ENCODE results near the gene SIGLEC11.
A peak's percentile ranks its signal among the peaks of the same experiment; 100 is the strongest.
"Not testable (repeated sequence)": the region's sequence is repeated elsewhere in the genome, so short reads cannot be mapped to it uniquely, and the experiment has no call there.

SIGLEC11 gene

DNA sequence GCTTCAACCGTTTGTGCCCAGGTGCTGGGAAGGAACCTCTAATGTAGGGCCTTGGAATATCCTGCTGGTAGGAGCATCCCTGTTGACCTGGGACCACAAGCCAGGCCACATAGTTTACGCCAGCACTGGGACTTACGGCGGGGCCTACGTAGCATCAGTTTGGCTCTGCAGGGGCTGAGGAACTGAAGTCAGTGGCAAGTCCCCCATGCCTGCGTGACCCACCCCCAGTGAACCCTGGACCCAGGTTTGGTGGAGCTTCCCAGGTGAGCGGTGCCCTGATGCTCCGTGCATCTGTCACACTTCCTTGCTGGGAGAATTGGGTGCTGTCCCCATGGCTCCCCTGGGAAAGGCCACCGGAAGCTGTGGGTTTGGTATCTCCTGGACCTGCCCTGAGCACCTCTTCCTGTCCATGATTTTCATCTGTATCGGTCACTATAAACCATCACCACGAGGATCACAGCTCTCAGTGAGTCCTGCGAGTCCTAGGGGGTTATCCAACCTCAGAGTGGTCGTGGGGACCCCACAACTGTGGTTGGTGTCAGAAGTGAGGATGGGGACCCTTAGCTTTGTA lies 9.9 kb downstream of the SIGLEC11 start:
- Mint-ChIP-seq H3K27me3 (peaks cover 8% of the 10 kb centered on the region), H3K9me3 (no peaks in the 10 kb centered on the region), H3K4me3 (no peak overlapping the region), H3K4me1 (peaks cover 1% of the 10 kb centered on the region), H3K36me3 (ENCODE audit: low read depth) (no peaks in the 10 kb centered on the region), H3K27ac (no peak overlapping the region)
- no peak for DNase-seq
- ATAC-seq = no peak

DNA sequence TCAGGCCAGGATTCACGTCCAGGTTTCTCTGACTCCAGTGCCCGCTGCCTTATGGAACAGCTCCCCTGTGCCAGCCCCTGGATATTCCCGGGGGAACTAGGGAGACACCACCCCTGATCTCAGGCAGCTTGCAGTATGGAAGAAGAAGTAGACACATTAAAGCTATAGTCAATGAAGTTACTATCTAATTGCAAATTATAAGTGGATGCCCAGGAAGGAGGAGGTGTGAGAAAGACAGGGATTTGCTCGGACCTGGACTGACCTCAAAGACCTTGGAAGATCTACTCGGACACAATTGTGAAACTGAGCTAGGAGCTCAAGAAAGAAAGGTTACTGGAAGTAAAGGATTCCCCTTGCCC lies 10.4 kb downstream of the SIGLEC11 start:
- H3K27ac Mint-ChIP-seq = no peak overlapping the region
- H3K4me1 Mint-ChIP-seq = peaks cover 1% of the 10 kb centered on the region
- peaks cover 8% of the 10 kb centered on the region for H3K27me3 Mint-ChIP-seq
- DNase-seq = no peak
- no peak for ATAC-seq
- no peaks in the 10 kb centered on the region for H3K9me3 Mint-ChIP-seq
- no peak overlapping the region for H3K4me3 Mint-ChIP-seq
- no peaks in the 10 kb centered on the region for H3K36me3 Mint-ChIP-seq (ENCODE audit: low read depth)

DNA sequence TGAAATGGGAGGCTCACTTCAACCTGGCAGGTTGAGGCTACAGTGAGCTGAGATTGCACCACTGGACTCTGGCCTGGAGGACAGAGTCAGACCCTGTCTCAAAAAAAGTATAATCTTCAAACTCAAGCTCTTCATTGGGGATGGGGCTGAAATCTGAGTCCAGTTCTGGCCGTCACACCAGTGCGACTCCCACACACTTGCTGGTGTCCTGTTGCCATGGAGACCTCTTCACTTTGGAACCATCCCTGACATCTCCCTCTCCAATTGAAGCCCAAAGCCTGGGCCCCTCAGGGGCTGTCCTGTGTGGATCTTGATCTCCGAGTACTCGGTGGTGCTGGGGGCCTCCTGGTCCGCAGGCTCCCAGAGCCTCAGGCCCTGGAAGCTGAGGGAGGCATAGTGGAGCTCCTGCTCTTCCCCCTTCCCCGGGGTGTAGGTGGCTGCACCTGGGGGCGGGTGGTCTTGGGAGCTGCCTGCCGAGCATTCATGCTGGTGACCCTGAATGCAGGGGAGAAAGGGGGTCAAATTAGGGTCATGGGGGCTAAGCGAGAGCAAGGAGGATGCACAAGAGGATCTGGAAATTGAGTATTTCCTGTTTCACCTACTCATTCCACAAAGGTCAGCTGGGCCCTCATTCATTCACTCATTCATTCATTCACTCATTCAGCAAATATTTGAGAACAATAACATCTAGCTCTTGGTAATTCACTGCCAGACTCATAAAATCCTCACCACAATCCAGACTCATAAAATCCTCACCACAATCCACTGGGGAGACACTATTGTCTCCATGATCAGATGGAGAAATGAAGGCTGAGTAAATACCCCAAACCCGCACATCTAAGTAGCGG lies 11.0 kb downstream of the SIGLEC11 start:
- no peak for ATAC-seq
- no peak overlapping the region for H3K27ac Mint-ChIP-seq
- H3K36me3 Mint-ChIP-seq (ENCODE audit: low read depth) = no peaks in the 10 kb centered on the region
- no peak overlapping the region for H3K4me3 Mint-ChIP-seq
- peaks cover 8% of the 10 kb centered on the region for H3K27me3 Mint-ChIP-seq
- peaks cover 1% of the 10 kb centered on the region for H3K4me1 Mint-ChIP-seq
- no peaks in the 10 kb centered on the region for H3K9me3 Mint-ChIP-seq
- DNase-seq = no peak

DNA sequence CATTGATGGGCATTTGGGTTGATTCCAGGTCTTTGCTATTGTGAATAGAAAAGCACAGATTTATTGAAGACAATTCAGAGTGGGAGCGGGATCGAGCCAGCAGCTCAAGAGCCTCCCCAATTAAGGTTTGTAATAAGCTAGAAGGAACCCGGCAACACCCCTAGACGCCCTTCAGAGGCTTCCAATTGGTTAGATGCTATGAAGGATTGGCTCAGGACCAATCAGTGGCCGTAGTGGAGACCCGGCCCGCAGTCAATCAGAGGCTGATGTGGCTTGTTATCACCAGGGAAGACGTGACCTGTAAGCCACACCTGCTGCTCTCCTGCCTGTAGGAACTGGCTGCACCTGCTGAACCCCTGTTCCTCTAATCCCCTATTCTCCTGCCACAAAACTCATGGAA lies 14.6 kb downstream of the SIGLEC11 start:
- Mint-ChIP-seq H3K27ac (no peak overlapping the region), H3K4me1 (peaks cover 8% of the 10 kb centered on the region), H3K36me3 (ENCODE audit: low read depth) (no peaks in the 10 kb centered on the region), H3K27me3 (peaks cover 18% of the 10 kb centered on the region), H3K4me3 (no peak overlapping the region), H3K9me3 (no peaks in the 10 kb centered on the region)
- ATAC-seq (no peak), DNase-seq (no peak)

DNA sequence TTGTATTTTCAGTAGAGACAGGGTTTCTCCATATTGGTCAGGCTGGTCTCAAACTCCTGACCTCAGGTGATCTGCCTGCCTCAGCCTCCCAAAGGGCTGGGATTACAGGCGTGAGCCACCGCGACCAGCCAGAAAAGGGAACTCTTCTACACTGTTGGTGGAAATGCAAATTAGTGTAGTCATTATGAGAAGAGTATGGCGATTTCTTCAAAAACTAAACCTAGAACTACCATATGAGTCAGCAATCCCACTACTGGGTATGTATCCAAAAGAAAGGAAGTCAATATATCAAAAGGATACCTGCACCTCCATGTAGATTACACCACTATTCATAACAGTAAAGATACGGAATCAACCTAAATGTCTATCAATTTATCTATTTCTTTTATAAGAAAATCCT lies 16.4 kb downstream of the SIGLEC11 start:
- H3K4me3 Mint-ChIP-seq; H3K36me3 Mint-ChIP-seq (ENCODE audit: low read depth); H3K27ac Mint-ChIP-seq; H3K9me3 Mint-ChIP-seq; DNase-seq; H3K4me1 Mint-ChIP-seq: not testable (repeated sequence)
- peak; percentile 78 for ATAC-seq
- H3K27me3 Mint-ChIP-seq = peaks cover 18% of the 10 kb centered on the region

DNA sequence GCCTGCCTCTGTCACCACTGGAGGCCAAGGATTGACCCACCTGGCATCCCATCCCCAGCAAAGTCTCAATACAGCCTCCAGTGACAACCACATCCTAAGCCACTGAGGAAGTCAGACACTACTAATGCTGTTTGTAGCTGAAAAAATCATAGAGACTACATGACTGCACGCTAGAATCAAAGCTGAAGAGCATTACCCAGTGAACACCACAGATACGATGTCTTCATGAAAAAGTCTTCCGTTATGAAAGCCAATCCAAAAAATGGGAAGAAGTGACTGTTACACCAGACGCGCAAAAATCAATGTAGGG lies 20.5 kb downstream of the SIGLEC11 start:
- no peaks in the 10 kb centered on the region for H3K36me3 Mint-ChIP-seq (ENCODE audit: low read depth)
- peaks cover 10% of the 10 kb centered on the region for H3K27me3 Mint-ChIP-seq
- H3K9me3 Mint-ChIP-seq = no peaks in the 10 kb centered on the region
- peaks cover 10% of the 10 kb centered on the region for H3K4me1 Mint-ChIP-seq
- no peak overlapping the region for H3K4me3 Mint-ChIP-seq
- ATAC-seq = no peak
- H3K27ac Mint-ChIP-seq = no peak overlapping the region
- no peak for DNase-seq

DNA sequence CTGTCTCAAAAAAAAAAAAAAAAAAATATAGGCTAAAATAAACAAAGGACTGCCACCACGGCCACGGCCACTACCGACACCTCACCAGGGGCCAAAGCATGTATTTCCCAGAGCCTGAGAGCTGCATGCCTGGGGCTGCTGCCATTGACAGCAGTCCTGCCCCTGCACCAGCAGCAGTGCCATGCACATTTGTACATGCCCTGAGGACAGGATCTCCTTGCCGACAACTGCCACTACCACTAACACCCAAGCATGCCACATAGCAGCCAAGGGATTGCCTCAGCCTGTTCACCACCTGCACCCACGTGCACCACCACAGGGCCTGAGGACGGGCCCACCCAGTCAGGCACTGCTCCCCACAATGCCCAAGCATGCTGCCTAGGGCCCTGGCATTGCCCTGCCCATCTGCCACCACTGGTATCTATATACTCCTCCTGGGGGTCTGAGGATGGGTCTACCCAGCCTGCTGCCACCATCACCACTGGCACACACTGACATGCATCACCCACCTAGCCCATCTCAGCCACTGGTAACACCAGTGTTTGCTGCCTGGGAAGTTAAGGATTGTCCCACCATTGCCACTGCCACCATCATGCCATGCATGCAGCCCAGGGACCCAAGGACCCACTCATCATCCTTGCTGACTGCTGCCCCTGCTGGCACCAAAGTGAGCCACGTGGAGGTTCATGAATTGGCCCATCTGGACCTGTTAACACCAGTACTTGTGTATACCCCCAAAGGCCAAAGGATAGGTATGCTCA lies 21.1 kb downstream of the SIGLEC11 start:
- Mint-ChIP-seq H3K27ac (no peak overlapping the region), H3K9me3 (no peaks in the 10 kb centered on the region), H3K27me3 (peaks cover 10% of the 10 kb centered on the region), H3K4me1 (peaks cover 10% of the 10 kb centered on the region), H3K4me3 (no peak overlapping the region), H3K36me3 (ENCODE audit: low read depth) (no peaks in the 10 kb centered on the region)
- ATAC-seq = no peak
- no peak for DNase-seq

DNA sequence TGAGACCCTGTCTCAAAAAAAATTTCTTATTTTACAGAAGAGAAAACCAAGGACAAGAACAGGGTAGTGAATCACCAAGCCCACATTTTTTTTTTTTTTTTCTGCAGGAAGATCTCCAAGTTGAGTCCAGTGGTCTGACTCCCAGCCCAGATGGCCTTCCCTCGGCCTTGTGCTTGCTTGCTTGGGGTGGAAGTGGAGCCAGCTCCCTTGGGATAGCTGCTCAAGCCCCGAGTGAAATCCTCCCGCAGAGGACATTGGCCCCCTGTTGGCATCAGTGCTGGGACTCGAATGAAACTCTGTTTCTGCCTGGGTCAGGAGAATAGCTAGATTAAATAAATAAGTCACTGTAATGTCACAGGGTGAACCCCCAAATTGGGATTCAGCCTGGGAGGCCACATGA lies 22.3 kb downstream of the SIGLEC11 start:
- Mint-ChIP-seq H3K27me3 (peaks cover 7% of the 10 kb centered on the region), H3K4me1 (peaks cover 7% of the 10 kb centered on the region), H3K36me3 (ENCODE audit: low read depth) (no peaks in the 10 kb centered on the region), H3K9me3 (no peaks in the 10 kb centered on the region), H3K4me3 (no peak overlapping the region), H3K27ac (no peak overlapping the region)
- DNase-seq (no peak), ATAC-seq (no peak)

DNA sequence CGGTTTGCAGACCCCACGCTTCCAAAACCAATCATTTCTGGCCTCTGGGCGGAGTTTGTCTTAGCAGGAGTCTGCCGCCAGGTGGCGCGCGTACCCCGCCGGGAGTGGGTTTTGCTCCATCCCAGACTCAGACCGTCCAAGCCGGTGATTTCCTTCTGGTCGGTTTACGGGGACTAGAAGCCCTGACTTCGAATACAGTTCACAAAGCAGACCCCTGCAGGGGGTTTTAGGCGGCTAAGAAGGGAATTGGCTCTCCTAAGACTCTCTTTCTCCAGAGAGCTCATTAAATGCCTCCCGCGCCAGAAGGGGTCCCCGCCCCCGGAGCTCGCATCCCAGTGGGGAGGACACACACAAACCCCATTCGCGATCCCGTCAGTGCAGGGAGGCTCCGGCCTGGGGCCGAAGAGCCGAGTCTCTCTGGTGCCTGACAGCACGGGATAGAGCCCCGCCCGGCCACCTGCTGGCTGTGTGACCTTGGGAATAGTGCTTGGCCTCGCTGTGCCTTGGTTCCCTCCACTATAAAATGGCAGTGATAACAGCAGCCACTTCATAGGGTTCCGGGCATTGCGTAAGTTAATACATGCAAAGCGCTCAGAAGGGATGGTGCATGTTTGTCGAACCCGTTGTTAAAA lies 23.1 kb downstream of the SIGLEC11 start:
- H3K27me3 Mint-ChIP-seq = peaks cover 2% of the 10 kb centered on the region

DNA sequence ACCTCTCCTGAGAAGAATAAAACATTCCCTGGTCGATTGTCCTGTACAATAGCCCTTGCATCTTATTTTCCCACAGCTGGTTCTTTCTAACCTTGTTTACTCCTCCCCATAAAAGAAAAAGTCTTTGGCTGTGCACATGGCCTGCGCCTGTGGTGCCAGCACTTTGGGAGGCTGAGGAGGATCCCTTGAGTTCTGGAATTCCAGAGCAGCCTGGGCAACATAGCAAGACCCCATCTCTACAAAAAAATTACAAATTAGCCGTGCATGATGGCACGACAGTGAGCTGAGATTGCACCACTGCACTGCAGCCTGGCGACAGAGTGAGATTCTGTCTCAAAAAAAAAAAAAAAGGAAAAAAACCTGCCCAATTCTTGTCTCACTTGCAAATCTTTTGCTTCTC lies 24.4 kb downstream of the SIGLEC11 start:
- Mint-ChIP-seq H3K27ac (no peak overlapping the region), H3K36me3 (ENCODE audit: low read depth) (peaks cover 12% of the 10 kb centered on the region)

More for the DNA sequence above, 23.1 kb downstream of the SIGLEC11 start:
- Mint-ChIP-seq H3K4me3 (no peak overlapping the region), H3K9me3 (no peaks in the 10 kb centered on the region), H3K4me1 (peaks cover 12% of the 10 kb centered on the region), H3K36me3 (ENCODE audit: low read depth) (peaks cover 4% of the 10 kb centered on the region), H3K27ac (no peak overlapping the region)
- ATAC-seq (peak; percentile 80), DNase-seq (peak; percentile 88)

DNA sequence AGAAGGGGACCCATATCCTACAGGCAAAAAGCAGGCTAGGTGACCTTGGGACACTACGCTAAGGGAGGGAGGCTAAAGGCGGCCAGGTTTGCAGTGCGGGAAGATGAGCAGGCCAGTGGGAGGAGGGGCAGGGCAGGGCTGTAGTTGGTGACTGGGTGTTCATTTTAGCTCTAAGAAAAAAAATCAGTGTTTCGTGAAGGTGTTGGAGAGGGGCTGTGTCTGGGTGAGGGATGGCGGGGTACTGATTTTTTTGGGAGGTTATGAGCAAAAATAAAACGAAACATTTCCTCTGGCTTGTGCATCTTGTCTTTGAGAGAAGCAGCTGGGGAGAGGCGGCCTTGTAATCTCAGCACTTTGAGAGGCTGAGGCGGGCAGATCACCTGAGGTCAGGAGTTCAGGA lies 27.3 kb downstream of the SIGLEC11 start:
- ATAC-seq (no peak), DNase-seq (no peak)
- Mint-ChIP-seq H3K4me1 (peaks cover 47% of the 10 kb centered on the region), H3K27me3 (peaks cover 9% of the 10 kb centered on the region), H3K9me3 (peaks cover 4% of the 10 kb centered on the region), H3K27ac (no peak overlapping the region), H3K36me3 (ENCODE audit: low read depth) (peaks cover 29% of the 10 kb centered on the region), H3K4me3 (no peak overlapping the region)

More for the DNA sequence above, 24.4 kb downstream of the SIGLEC11 start:
- no peak for ATAC-seq
- Mint-ChIP-seq H3K4me1 (peaks cover 22% of the 10 kb centered on the region), H3K4me3 (no peak overlapping the region), H3K27me3 (no peaks in the 10 kb centered on the region), H3K9me3 (no peaks in the 10 kb centered on the region)
- no peak for DNase-seq

DNA sequence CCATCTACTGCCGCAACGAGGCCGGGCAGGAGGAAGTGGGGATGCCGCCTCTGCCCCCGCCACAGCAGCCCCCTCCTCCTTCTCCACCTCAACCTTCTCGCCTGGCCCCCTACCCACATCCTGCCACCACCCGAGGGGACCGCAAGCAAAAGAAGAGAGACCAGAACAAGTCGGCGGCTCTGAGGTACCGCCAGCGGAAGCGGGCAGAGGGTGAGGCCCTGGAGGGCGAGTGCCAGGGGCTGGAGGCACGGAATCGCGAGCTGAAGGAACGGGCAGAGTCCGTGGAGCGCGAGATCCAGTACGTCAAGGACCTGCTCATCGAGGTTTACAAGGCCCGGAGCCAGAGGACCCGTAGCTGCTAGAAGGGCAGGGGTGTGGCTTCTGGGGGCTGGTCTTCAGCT lies 28.2 kb downstream of the SIGLEC11 start:
- H3K4me1 Mint-ChIP-seq = peaks cover 54% of the 10 kb centered on the region
- H3K27me3 Mint-ChIP-seq = peaks cover 10% of the 10 kb centered on the region
- no peak overlapping the region for H3K4me3 Mint-ChIP-seq
- DNase-seq = peak; percentile 46
- H3K9me3 Mint-ChIP-seq = peaks cover 4% of the 10 kb centered on the region
- no peak overlapping the region for H3K27ac Mint-ChIP-seq
- H3K36me3 Mint-ChIP-seq (ENCODE audit: low read depth) = peaks cover 35% of the 10 kb centered on the region
- ATAC-seq = no peak

DNA sequence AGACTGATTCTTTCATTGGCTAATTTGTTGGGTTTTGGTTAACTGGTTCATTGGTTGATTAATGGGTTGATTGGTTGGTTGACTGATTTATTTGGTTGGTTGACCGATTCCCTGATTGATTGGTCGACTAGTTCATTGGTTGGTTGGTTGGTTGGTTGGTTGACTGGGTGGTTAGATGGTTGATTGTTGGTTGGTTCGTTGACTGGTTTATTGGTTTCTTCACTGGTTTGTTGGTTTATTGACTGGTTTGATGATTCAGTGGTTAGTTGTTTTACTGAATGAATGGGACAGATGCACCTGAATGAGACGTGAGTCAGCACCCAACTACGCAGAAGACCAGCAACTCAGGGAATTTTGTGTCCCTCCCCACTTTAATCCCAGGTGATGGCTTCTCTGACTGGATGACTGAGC lies 28.9 kb downstream of the SIGLEC11 start:
- peaks cover 4% of the 10 kb centered on the region for H3K9me3 Mint-ChIP-seq
- H3K4me3 Mint-ChIP-seq = peak overlapping the region; percentile 23
- peaks cover 10% of the 10 kb centered on the region for H3K27me3 Mint-ChIP-seq
- H3K4me1 Mint-ChIP-seq = peaks cover 59% of the 10 kb centered on the region
- peaks cover 42% of the 10 kb centered on the region for H3K36me3 Mint-ChIP-seq (ENCODE audit: low read depth)
- DNase-seq (no peak), ATAC-seq (no peak)
- no peak overlapping the region for H3K27ac Mint-ChIP-seq

DNA sequence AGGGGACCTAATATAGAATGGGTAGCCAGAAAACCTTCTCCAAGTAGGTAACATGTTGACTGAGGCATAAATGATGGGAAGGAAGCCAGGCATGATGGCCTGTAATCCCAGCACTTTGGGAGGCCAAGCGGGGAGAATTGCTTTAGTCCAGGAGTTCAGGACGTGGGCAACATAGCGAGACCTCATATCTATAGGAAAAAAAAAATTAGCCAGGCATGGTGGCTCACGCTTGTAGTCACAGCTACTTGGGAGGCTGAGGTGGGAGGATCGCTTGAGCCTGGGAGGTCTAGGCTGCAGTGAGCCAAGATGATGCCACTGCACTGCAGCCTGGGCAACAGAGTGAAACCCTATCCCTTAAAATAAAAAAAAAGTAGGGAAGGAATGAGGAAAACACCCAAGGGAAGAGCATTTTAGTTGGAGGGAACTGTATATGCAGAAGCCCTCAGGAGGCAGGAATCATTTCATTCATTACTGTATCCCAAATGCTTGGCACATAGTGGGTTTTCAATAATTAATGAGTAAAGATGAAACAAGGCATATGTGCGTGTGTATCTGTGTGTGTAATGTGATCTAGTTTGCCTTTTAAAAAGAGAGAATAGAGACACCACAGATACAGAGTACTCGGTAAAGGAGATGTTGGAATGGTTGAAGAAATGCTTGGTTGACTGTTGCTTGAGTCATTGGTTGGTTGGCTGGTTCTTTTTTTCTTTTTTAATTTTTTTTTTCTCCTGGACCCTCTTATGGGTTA lies 29.5 kb downstream of the SIGLEC11 start:
- Mint-ChIP-seq H3K27ac (peak overlapping the region; percentile 52), H3K4me1 (peaks cover 64% of the 10 kb centered on the region)

More for the DNA sequence above, 29.5 kb downstream of the SIGLEC11 start:
- H3K27me3 Mint-ChIP-seq = peaks cover 10% of the 10 kb centered on the region
- ATAC-seq (no peak), DNase-seq (no peak)
- H3K36me3 Mint-ChIP-seq (ENCODE audit: low read depth) = peaks cover 47% of the 10 kb centered on the region
- peak overlapping the region; percentile 23 for H3K4me3 Mint-ChIP-seq
- H3K9me3 Mint-ChIP-seq = peaks cover 4% of the 10 kb centered on the region
